Measurements from ENCODE around the gene C17orf50.

DNA sequence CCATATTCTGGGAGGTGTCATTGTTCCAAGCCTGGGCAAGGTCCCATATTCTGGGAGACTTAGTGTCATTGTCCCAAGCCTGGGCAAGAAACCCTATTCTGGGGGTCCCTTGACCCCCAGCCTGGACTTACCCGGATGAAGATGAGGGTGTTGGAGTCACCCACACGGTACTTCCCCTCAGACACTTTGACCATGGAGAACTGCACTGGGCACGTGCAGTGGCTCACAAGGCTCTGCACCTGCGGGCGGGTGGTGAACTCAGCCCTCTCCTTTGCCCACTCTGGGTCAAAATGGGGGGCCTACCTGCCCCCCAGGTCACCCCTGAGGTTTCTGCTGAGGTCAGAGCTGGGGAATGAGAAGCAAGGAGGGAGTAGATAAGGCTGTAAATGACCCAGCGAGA, 11.7 kb upstream of the C17orf50 start:
- no peak for TF ChIP-seq CTCF (IDR thresholded peaks at IDR 0.05; ENCODE audit: insufficient read depth, low read length, poor library complexity, severe bottlenecking)
- no peak for TF ChIP-seq EZH2phosphoT487 (conservative IDR thresholded peaks at IDR 0.05; ENCODE audit: low read length)
